H9 (cell line): ENCODE data around the gene CSNK1A1L. TPM values are rescaled to one million over a fixed set of nuclear protein-coding genes. Genes with fewer than 3 reads are reported as not detected.

Experiments
- DNase-seq: peaks from one replicate; pipeline ENCODE4 v3.0.0-alpha.2; 2017
- H2AFZ ChIP-seq: one replicate; pipeline ENCODE4 v1.6.1; 2013; ENCODE audit warnings: mild to moderate bottlenecking, low read length, control low read depth, moderate library complexity
- H2AK5ac ChIP-seq: 2 replicates; pipeline ENCODE4 v1.6.1; 2013; ENCODE audit warnings: low read length, control low read depth, mixed read lengths; ENCODE audit not compliant: insufficient read length
- H2BK120ac ChIP-seq: one replicate; pipeline ENCODE4 v1.6.1; 2013; ENCODE audit warnings: low read depth, mild to moderate bottlenecking, low read length, control low read depth, inconsistent platforms; ENCODE audit not compliant: poor library complexity, severe bottlenecking
- H2BK12ac ChIP-seq: 2 replicates; pipeline ENCODE4 v1.6.1; 2013; ENCODE audit warnings: low read length, control low read depth, mixed read lengths, low read depth; ENCODE audit not compliant: insufficient read length
- H2BK15ac ChIP-seq: 2 replicates; pipeline ENCODE4 v1.6.1; 2013; ENCODE audit warnings: low read depth, low read length, control low read depth
- H2BK20ac ChIP-seq: one replicate; pipeline ENCODE4 v1.6.1; 2013; ENCODE audit warnings: low read depth, mild to moderate bottlenecking, low read length, control low read depth, inconsistent platforms; ENCODE audit not compliant: poor library complexity, severe bottlenecking
- H2BK5ac ChIP-seq: 2 replicates; pipeline ENCODE4 v1.6.1; 2013; ENCODE audit warnings: low read length, control low read depth, mixed read lengths; ENCODE audit not compliant: insufficient read length
- H3K14ac ChIP-seq: 2 replicates; pipeline ENCODE4 v1.6.1; 2013; ENCODE audit warnings: low read length, control low read depth; ENCODE audit not compliant: insufficient read depth
- H3K18ac ChIP-seq: 2 replicates; pipeline ENCODE4 v1.6.1; 2013; ENCODE audit warnings: low read depth, mild to moderate bottlenecking, mixed read lengths, low read length, control low read depth; ENCODE audit not compliant: insufficient read length
- H3K23ac ChIP-seq: 2 replicates; pipeline ENCODE4 v1.6.1; 2013; ENCODE audit warnings: low read length, control low read depth, mixed read lengths, low read depth; ENCODE audit not compliant: insufficient read length
- H3K23me2 ChIP-seq: 2 replicates; pipeline ENCODE4 v1.6.1; 2013; ENCODE audit warnings: low read depth, mild to moderate bottlenecking, mixed read lengths, low read length, control low read depth; ENCODE audit not compliant: insufficient read length, poor library complexity, severe bottlenecking
- H3K27ac ChIP-seq: 2 replicates; pipeline ENCODE4 v1.5.1; 2013; ENCODE audit warnings: low read length, control low read depth, mixed read lengths, low read depth; ENCODE audit not compliant: insufficient read length
- H3K27me3 ChIP-seq: 2 replicates; pipeline ENCODE4 v1.6.1; 2013; ENCODE audit warnings: low read length, control low read depth, inconsistent platforms; ENCODE audit not compliant: insufficient read depth
- H3K4ac ChIP-seq: 2 replicates; pipeline ENCODE4 v1.6.1; 2013; ENCODE audit warnings: low read depth, mild to moderate bottlenecking, control low read depth, inconsistent platforms, low read length, moderate library complexity
- H3K4me1 ChIP-seq: 2 replicates; pipeline ENCODE4 v1.6.1; 2013; ENCODE audit warnings: low read length, control low read depth, inconsistent platforms; ENCODE audit not compliant: insufficient read depth
- H3K4me2 ChIP-seq: 2 replicates; pipeline ENCODE4 v1.6.1; 2013; ENCODE audit warnings: low read length, control low read depth, mixed read lengths; ENCODE audit not compliant: insufficient read length, insufficient read depth
- H3K56ac ChIP-seq: 2 replicates; pipeline ENCODE4 v1.6.1; 2013; ENCODE audit warnings: low read depth, mild to moderate bottlenecking, mixed read lengths, low read length, control low read depth; ENCODE audit not compliant: insufficient read length
- H3K79me1 ChIP-seq: 2 replicates; pipeline ENCODE4 v1.6.1; 2013; ENCODE audit warnings: low read depth, mild to moderate bottlenecking, moderate library complexity, low read length, control low read depth, inconsistent platforms; ENCODE audit not compliant: insufficient read depth, poor library complexity, severe bottlenecking
- H3K79me2 ChIP-seq: 2 replicates; pipeline ENCODE4 v1.6.1; 2013; ENCODE audit warnings: low read length, control low read depth, inconsistent platforms; ENCODE audit not compliant: insufficient read depth
- H3K9ac ChIP-seq: 2 replicates; pipeline ENCODE4 v1.6.1; 2013; ENCODE audit warnings: low read length, control low read depth, mixed read lengths; ENCODE audit not compliant: insufficient read length; ENCODE audit errors: extremely low read depth
- H3K9me3 ChIP-seq: one replicate; pipeline ENCODE4 v1.6.1; 2013; ENCODE audit warnings: low read depth, low read length, inconsistent platforms; ENCODE audit not compliant: control insufficient read depth
- H3T11ph ChIP-seq: one replicate; pipeline ENCODE4 v1.6.1; 2013; ENCODE audit warnings: mild to moderate bottlenecking, low read length, control low read depth, inconsistent platforms
- H4K20me1 ChIP-seq: one replicate; pipeline ENCODE4 v1.6.1; 2013; ENCODE audit not compliant: control insufficient read depth, insufficient read length, insufficient read depth
- H4K5ac ChIP-seq: 2 replicates; pipeline ENCODE4 v1.6.1; 2013; ENCODE audit warnings: low read depth, mild to moderate bottlenecking, mixed read lengths, low read length, control low read depth; ENCODE audit not compliant: insufficient read length
- H4K8ac ChIP-seq: replicated peaks from 2 replicates; pipeline ENCODE4 v1.6.1; 2013; ENCODE audit warnings: low read length, control low read depth, mixed read lengths, low read depth; ENCODE audit not compliant: insufficient read length
- H4K91ac ChIP-seq: 2 replicates; pipeline ENCODE4 v1.6.1; 2013; ENCODE audit warnings: low read depth, mild to moderate bottlenecking, moderate library complexity, mixed read lengths, low read length, control low read depth; ENCODE audit not compliant: insufficient read length
- H3K27ac Mint-ChIP-seq, 3 experiments: 2 replicates in 2 of 3; 3 replicates in 1 of 3; pipeline ENCODE4 v1.8.0; 2020 to 2021; ENCODE audit warnings: mixed read lengths in 3 of 3, mild to moderate bottlenecking in 1 of 3, moderate library complexity in 1 of 3
- H3K27me3 Mint-ChIP-seq: 2 replicates; pipeline ENCODE4 v1.8.0; 2021; ENCODE audit warnings: low read depth, mild to moderate bottlenecking, moderate library complexity, mixed read lengths
- H3K36me3 Mint-ChIP-seq, 3 experiments: 2 replicates in 2 of 3; 3 replicates in 1 of 3; pipeline ENCODE4 v1.8.0; 2020 to 2021; ENCODE audit warnings: low read depth in 3 of 3, mixed read lengths in 3 of 3; ENCODE audit not compliant: insufficient read depth in 1 of 3
- H3K4me1 Mint-ChIP-seq, 2 experiments: 2 replicates each; pipeline ENCODE4 v1.8.0; 2020; ENCODE audit warnings: mixed read lengths in 2 of 2
- H3K4me3 Mint-ChIP-seq, 2 experiments: 2 replicates in 1 of 2; 3 replicates in 1 of 2; pipeline ENCODE4 v1.8.0; 2020 to 2021; ENCODE audit warnings: mild to moderate bottlenecking in 2 of 2, mixed read lengths in 2 of 2, moderate library complexity in 1 of 2
- H3K9me3 Mint-ChIP-seq, 2 experiments: 2 replicates in 1 of 2; 3 replicates in 1 of 2; pipeline ENCODE4 v1.8.0; 2020; ENCODE audit warnings: mild to moderate bottlenecking in 2 of 2, mixed read lengths in 2 of 2, moderate library complexity in 1 of 2
- WGBS: extraction: QIAGEN DNeasy Blood & Tissue Kit; methylation state at CpG from one replicate; pipeline ENCODE4 v1.1.7; 2013; ENCODE audit warnings: missing lambda C conversion rate, low lambda C conversion rate, mixed read lengths; ENCODE audit not compliant: insufficient read length; ENCODE audit errors: extremely low coverage; 5-methylcytosine and 5-hydroxymethylcytosine counted together
- total RNA-seq: library from RNA; stranded (reverse); gene quantifications from 2 replicates; pipeline ENCODE4 v1.2.1, GENCODE V29; 2021
- TF ChIP-seq, protein P1 (sequence below): fragments of 200-600 bp; sonication (generic); conservative IDR thresholded peaks from 3 replicates; pipeline ENCODE4 v1.8.0; 2021; ENCODE audit warnings: antibody characterized with exemption, mild to moderate bottlenecking

Gene CSNK1A1L
- total RNA-seq, 1 experiment from 2014 or later = not detected

DNA sequence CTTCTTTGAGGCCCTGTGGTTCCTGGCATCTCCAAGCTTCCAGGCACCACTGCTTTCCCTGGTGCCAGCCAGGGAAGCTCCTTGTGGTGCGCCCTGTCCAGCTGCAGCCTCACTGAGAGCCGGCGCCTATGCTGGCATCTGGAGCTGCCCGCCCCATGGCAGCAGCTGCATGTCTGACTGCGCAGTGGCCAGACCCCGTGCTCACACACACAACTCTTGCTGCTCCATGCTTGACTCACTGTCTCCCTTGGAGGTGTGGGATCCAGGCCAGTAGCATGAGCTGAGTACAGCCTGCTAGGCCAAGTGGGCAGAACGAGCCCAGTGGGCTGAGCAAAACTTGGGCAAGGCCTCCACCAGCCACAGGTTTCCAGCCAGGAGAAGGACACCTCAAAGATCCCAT is 34.5 kb downstream of the CSNK1A1L start:
- H2BK5ac ChIP-seq = no peak overlapping the region
- H3K9me3 ChIP-seq = no peaks in the 10 kb centered on the region
- no peak overlapping the region for H2BK120ac ChIP-seq
- no peak overlapping the region for H3K4ac ChIP-seq
- no peaks in the 10 kb centered on the region for H3K27me3 Mint-ChIP-seq
- H4K8ac ChIP-seq = no peak overlapping the region
- WGBS = no CpG with 5 or more reads among the region's 7 CpGs
- no peaks in the 10 kb centered on the region for H4K20me1 ChIP-seq
- no peak overlapping the region for H3K23ac ChIP-seq
- no peak overlapping the region for H3T11ph ChIP-seq
- TF ChIP-seq, protein P1, sequence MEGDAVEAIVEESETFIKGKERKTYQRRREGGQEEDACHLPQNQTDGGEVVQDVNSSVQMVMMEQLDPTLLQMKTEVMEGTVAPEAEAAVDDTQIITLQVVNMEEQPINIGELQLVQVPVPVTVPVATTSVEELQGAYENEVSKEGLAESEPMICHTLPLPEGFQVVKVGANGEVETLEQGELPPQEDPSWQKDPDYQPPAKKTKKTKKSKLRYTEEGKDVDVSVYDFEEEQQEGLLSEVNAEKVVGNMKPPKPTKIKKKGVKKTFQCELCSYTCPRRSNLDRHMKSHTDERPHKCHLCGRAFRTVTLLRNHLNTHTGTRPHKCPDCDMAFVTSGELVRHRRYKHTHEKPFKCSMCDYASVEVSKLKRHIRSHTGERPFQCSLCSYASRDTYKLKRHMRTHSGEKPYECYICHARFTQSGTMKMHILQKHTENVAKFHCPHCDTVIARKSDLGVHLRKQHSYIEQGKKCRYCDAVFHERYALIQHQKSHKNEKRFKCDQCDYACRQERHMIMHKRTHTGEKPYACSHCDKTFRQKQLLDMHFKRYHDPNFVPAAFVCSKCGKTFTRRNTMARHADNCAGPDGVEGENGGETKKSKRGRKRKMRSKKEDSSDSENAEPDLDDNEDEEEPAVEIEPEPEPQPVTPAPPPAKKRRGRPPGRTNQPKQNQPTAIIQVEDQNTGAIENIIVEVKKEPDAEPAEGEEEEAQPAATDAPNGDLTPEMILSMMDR = no peak
- H3K4me2 ChIP-seq = no peak overlapping the region
- DNase-seq = no peak
- H4K91ac ChIP-seq = no peak overlapping the region
- no peak overlapping the region for H3K18ac ChIP-seq
- H2AK5ac ChIP-seq = no peak overlapping the region
- H3K79me1 ChIP-seq = no peaks in the 10 kb centered on the region
- H4K5ac ChIP-seq = no peak overlapping the region
- H3K79me2 ChIP-seq = no peaks in the 10 kb centered on the region
- no peak overlapping the region for H3K9ac ChIP-seq
- H3K23me2 ChIP-seq = no peaks in the 10 kb centered on the region
- no peaks in the 10 kb centered on the region for H3K27me3 ChIP-seq
- H3K4me1 ChIP-seq = no peaks in the 10 kb centered on the region; the same call in 1 of the 2 replicates
- H3K27ac Mint-ChIP-seq = no peak overlapping the region
- H3K36me3 Mint-ChIP-seq = no peaks in the 10 kb centered on the region
- H3K27ac ChIP-seq = no peak overlapping the region
- peaks cover 9 to 12% of the 10 kb centered on the region in 2 experiments for H3K4me1 Mint-ChIP-seq
- no peak overlapping the region for H2BK15ac ChIP-seq
- no peaks in the 10 kb centered on the region for H3K9me3 Mint-ChIP-seq
- H3K14ac ChIP-seq = no peak overlapping the region; the same call in 1 of the 2 replicates
- H2BK20ac ChIP-seq = no peak overlapping the region
- no peak overlapping the region for H2AFZ ChIP-seq
- no peak overlapping the region for H3K4me3 Mint-ChIP-seq
- no peak overlapping the region for H2BK12ac ChIP-seq
- H3K56ac ChIP-seq = no peak overlapping the region
